IMR-90 (cell line): ENCODE measurements around the gene MEX3A. TPM values are rescaled to one million over a fixed set of nuclear protein-coding genes. Genes with fewer than 3 reads are reported as not detected.

Experiments
- ATAC-seq: fragments of 200-7000 bp; cut with Tn5 transposase; 2 replicates; pipeline ENCODE4 v1.9.1; 2020; ENCODE audit warnings: low read depth, mild to moderate bottlenecking, moderate library complexity
- BruUV-seq: library from RNA; stranded (reverse); fragments of 400-500 nt; replicated peaks from 2 replicates; lab custom pipeline; 2021; lab: Mats Ljungman, UMichigan
- CTCF ChIA-PET: fragments of 300-600 bp; formaldehyde crosslinking; extraction: SDS; loops from one replicate; lab custom pipeline; 2021; ENCODE audit warnings: antibody characterized with exemption; lab: Yijun Ruan, JAX
- POLR2A ChIA-PET: fragments of 300-600 bp; sonication (Branson Sonifier 250); formaldehyde crosslinking; loops from one replicate; lab custom pipeline; 2022; ENCODE audit warnings: antibody characterized with exemption; ENCODE audit not compliant: unreplicated experiment; lab: Charles Lee
- DNase-seq: peaks from one replicate; pipeline ENCODE4 v3.0.0; 2013
- H2AFZ ChIP-seq: replicated peaks from 2 replicates; pipeline ENCODE3; 2013; ENCODE audit warnings: low read length, mild to moderate bottlenecking; ENCODE audit not compliant: poor library complexity
- H2AK5ac ChIP-seq: 2 replicates; pipeline ENCODE4 v1.6.1; 2013; ENCODE audit warnings: low read depth, low read length, inconsistent platforms
- H2AK9ac ChIP-seq: replicated peaks from 2 replicates; pipeline ENCODE3; 2013; ENCODE audit warnings: mild to moderate bottlenecking, low read depth, low read length, moderate library complexity; ENCODE audit not compliant: poor library complexity
- H2BK120ac ChIP-seq: 2 replicates; pipeline ENCODE4 v1.6.1; 2013; ENCODE audit warnings: low read depth, low read length, inconsistent platforms
- H2BK15ac ChIP-seq: 3 replicates; pipeline ENCODE4 v1.6.1; 2013; ENCODE audit warnings: low read depth, low read length, inconsistent platforms
- H2BK20ac ChIP-seq: 2 replicates; pipeline ENCODE4 v1.6.1; 2013; ENCODE audit warnings: low read depth, mild to moderate bottlenecking, inconsistent platforms, low read length, moderate library complexity
- H2BK5ac ChIP-seq: 2 replicates; pipeline ENCODE4 v1.6.1; 2013; ENCODE audit warnings: mild to moderate bottlenecking, low read depth, low read length, inconsistent platforms; ENCODE audit not compliant: poor library complexity, severe bottlenecking
- H3K14ac ChIP-seq: replicated peaks from 2 replicates; pipeline ENCODE4 v1.6.1; 2013; ENCODE audit warnings: low read depth, low read length, inconsistent platforms
- H3K18ac ChIP-seq: 2 replicates; pipeline ENCODE4 v1.6.1; 2013; ENCODE audit warnings: low read depth, low read length, control low read depth
- H3K23ac ChIP-seq: 2 replicates; pipeline ENCODE4 v1.6.1; 2013; ENCODE audit warnings: low read depth, low read length, inconsistent platforms
- H3K27ac ChIP-seq: 2 replicates; pipeline ENCODE4 v1.5.1; 2013; ENCODE audit warnings: mild to moderate bottlenecking, control low read depth, low read length; ENCODE audit not compliant: insufficient read depth
- H3K27me3 ChIP-seq: 2 replicates; pipeline ENCODE4 v1.6.1; 2013; ENCODE audit warnings: low read length; ENCODE audit not compliant: control insufficient read depth, insufficient read depth
- H3K36me3 ChIP-seq: 2 replicates; pipeline ENCODE4 v1.6.1; 2013; ENCODE audit warnings: low read length, mixed read lengths; ENCODE audit not compliant: control insufficient read depth, insufficient read depth
- H3K4ac ChIP-seq: 2 replicates; pipeline ENCODE4 v1.6.1; 2013; ENCODE audit warnings: low read depth, low read length, inconsistent platforms
- H3K4me1 ChIP-seq: 2 replicates; pipeline ENCODE4 v1.6.1; 2013; ENCODE audit warnings: low read length, mixed read lengths; ENCODE audit not compliant: control insufficient read depth, insufficient read depth
- H3K4me2 ChIP-seq: 2 replicates; pipeline ENCODE4 v1.6.1; 2013; ENCODE audit warnings: low read depth, mild to moderate bottlenecking, control low read depth, low read length, moderate library complexity
- H3K4me3 ChIP-seq: 2 replicates; pipeline ENCODE4 v1.5.1; 2013; ENCODE audit warnings: low read depth, mild to moderate bottlenecking, control low read depth, low read length, moderate library complexity; ENCODE audit not compliant: insufficient read depth
- H3K56ac ChIP-seq: 2 replicates; pipeline ENCODE4 v1.6.1; 2013; ENCODE audit warnings: low read length, inconsistent platforms; ENCODE audit not compliant: insufficient read depth; ENCODE audit errors: extremely low read depth
- H3K79me1 ChIP-seq, 2 experiments: 2 replicates each; pipeline ENCODE4 v1.6.1; 2013; ENCODE audit warnings: low read length in 2 of 2, inconsistent platforms in 1 of 2, low read depth in 1 of 2
- H3K9ac ChIP-seq: 2 replicates; pipeline ENCODE4 v1.6.1; 2013; ENCODE audit warnings: low read depth, low read length, control low read depth
- H3K9me1 ChIP-seq: 2 replicates; pipeline ENCODE4 v1.6.1; 2013; ENCODE audit warnings: low read length, inconsistent platforms; ENCODE audit not compliant: insufficient read depth
- H3K9me3 ChIP-seq: 2 replicates; pipeline ENCODE4 v1.6.1; 2013; ENCODE audit warnings: low read length; ENCODE audit not compliant: control insufficient read depth, insufficient read depth
- H4K20me1 ChIP-seq: 2 replicates; pipeline ENCODE4 v1.6.1; 2013; ENCODE audit warnings: low read length, inconsistent platforms; ENCODE audit not compliant: insufficient read depth
- H4K5ac ChIP-seq: 2 replicates; pipeline ENCODE4 v1.6.1; 2013; ENCODE audit warnings: mild to moderate bottlenecking, low read depth, low read length, control low read depth
- H4K8ac ChIP-seq, 2 experiments: 2 replicates each; pipeline ENCODE4 v1.6.1; 2013; ENCODE audit warnings: low read depth in 2 of 2, low read length in 2 of 2, control low read depth in 1 of 2, inconsistent platforms in 1 of 2
- H4K91ac ChIP-seq: 2 replicates; pipeline ENCODE4 v1.6.1; 2013; ENCODE audit warnings: low read depth, low read length, inconsistent platforms; ENCODE audit not compliant: insufficient read depth
- CEBPB ChIP-seq: IDR thresholded peaks from 2 replicates; pipeline ENCODE4 v1.6.1; 2012; ENCODE audit warnings: low read depth, low read length, improper control_type of control experiment
- ELK1 ChIP-seq: fragments of 150-350 bp; IDR thresholded peaks from 2 replicates; pipeline ENCODE4 v1.6.1; 2016; ENCODE audit warnings: low read depth, mild to moderate bottlenecking, low read length, moderate library complexity, borderline replicate concordance
- MAFK ChIP-seq: IDR thresholded peaks from 2 replicates; pipeline ENCODE4 v1.6.1; 2012; ENCODE audit warnings: low read depth, low read length, improper control_type of control experiment
- NFE2L2 ChIP-seq: fragments of 150-350 bp; IDR thresholded peaks from 2 replicates; pipeline ENCODE4 v1.6.1; 2016; ENCODE audit warnings: low read depth, mild to moderate bottlenecking, low read length
- WGBS, 2 experiments: methylation state at CpG; one replicate each; pipeline versions ENCODE4 v1.1.5 to v1.1.7; 2013; ENCODE audit warnings: missing lambda C conversion rate in 2 of 2; ENCODE audit not compliant: insufficient read length in 1 of 2; ENCODE audit errors: extremely low coverage in 2 of 2; 5-methylcytosine and 5-hydroxymethylcytosine counted together
- dilution Hi-C: fragments of 300-500 bp; cut with HindIII; formaldehyde crosslinking; loops from one replicate; pipeline ENCODE4 v1.14.3; 2018; ENCODE audit warnings: low sequenced_read_pairs; ENCODE audit not compliant: unreplicated experiment
- in situ Hi-C: fragments of 300-500 bp; cut with MboI; formaldehyde crosslinking; loops from 3 replicates; pipeline ENCODE4 v1.14.3; 2019; ENCODE audit warnings: low sequenced_read_pairs, inconsistent platforms, mixed read lengths
- intact Hi-C: fragments of 100-400 bp; cut with micrococcal nuclease; formaldehyde crosslinking; loops from 2 replicates; pipeline ENCODE4 v1.10.0; 2022
- polyA plus RNA-seq, 3 experiments: library from polyadenylated mRNA; depleted of rRNA; stranded (reverse); fragments of >200 nt; gene quantifications; 2 replicates each; pipeline ENCODE4 v1.2.3, GENCODE V29; 2012; ENCODE audit warnings: low replicate concordance in 1 of 3
- total RNA-seq: library from RNA; depleted of rRNA; stranded (reverse); fragments of >200 nt; gene quantifications from 2 replicates; pipeline ENCODE4 v1.2.3, GENCODE V29; 2012

Gene MEX3A
- total and polyA plus RNA-seq, 2 of the 4 experiments (the other 2 are of a cell fraction), result 2.3 to 9.0 TPM

GRCh38 chr1:156130578-156130942 lies 48.3 kb upstream of the MEX3A start:
- no TSS peak for BruUV-seq
- no peak for DNase-seq
- ATAC-seq, result no peak
- Histone ChIP-seq H3K27me3 (no peaks in the 10 kb centered on the region), H3K9ac (no peak overlapping the region), H2BK5ac (peak overlapping the region; percentile 2), H3K4me1 (peaks cover 35% of the 10 kb centered on the region), H4K91ac (0 out of 2 replicates have a peak overlapping the region, but pooled peaks have one; percentile 5), H2AK5ac (peak overlapping the region; percentile 54), H3K9me1 (no peaks in the 10 kb centered on the region; the same call in 1 of the 2 replicates), H3K23ac (peak overlapping the region; percentile 3; the same call in 1 of the 2 replicates), H3K9me3 (no peaks in the 10 kb centered on the region), H3K36me3 (peaks cover 39% of the 10 kb centered on the region), H3K4ac (peak overlapping the region; percentile 69), H2AFZ (peak overlapping the region; percentile 60), H2AK9ac (peak overlapping the region; percentile 99), H3K18ac (no peak overlapping the region), H4K20me1 (peaks cover 69% of the 10 kb centered on the region), H3K27ac (peak overlapping the region; percentile 34), H3K56ac (no peak overlapping the region), H2BK15ac (no peak overlapping the region), H3K14ac (peak overlapping the region; percentile 47; the same call in 1 of the 2 replicates), H2BK120ac (peak overlapping the region; percentile 17; the same call in 1 of the 2 replicates), H3K4me2 (no peak overlapping the region), H3K4me3 (no peak overlapping the region), H2BK20ac (no peak overlapping the region), H3K79me1 (peaks cover 14 to 69% of the 10 kb centered on the region in 2 experiments), H4K8ac (peak overlapping the region in 1 of 2 experiments; percentile 27; a peak in 1 of 4 replicates), H4K5ac (no peak overlapping the region)
- POLR2A ChIA-PET, result interaction anchor here (0.5 to 2.6 kb wide), 3 partner anchors 15 to 103 kb away, joined by 5 to 10 read pairs (median 8); no protein-coding TSS in a partner anchor
- in situ Hi-C loops, result loop anchor here (5.0 kb wide), 1 partner anchor 33 kb away; no protein-coding TSS in a partner anchor
- no CpG with 5 or more reads among the region's 6 CpGs for WGBS, 2 experiments
- dilution Hi-C loops, result no loop called here
- TF ChIP-seq CEBPB (no peak), MAFK (no peak), NFE2L2 (no peak), ELK1 (no peak)
- intact Hi-C loops, result loop anchor here (1.0 to 2.0 kb wide), 3 partner anchors 16 to 40 kb away; partner anchors contain the start of gene LMNA
- CTCF ChIA-PET, result interaction anchor here (0.8 to 4.0 kb wide), 6 partner anchors 12 to 95 kb away, joined by 3 to 64 read pairs (median 4); partner anchors contain the start of gene PMF1
